Mesenchymal stem cell (in vitro differentiated cells and primary cell): ENCODE results near the gene KRTAP10-12.

Experiments
- DNase-seq: peaks from one replicate; pipeline ENCODE4 v3.0.0-alpha.2; 2013
- H2AFZ ChIP-seq: one replicate; pipeline ENCODE4 v1.6.1; 2013; ENCODE audit warnings: low read depth, mild to moderate bottlenecking, control low read depth, inconsistent platforms, low read length, moderate library complexity
- H2AK5ac ChIP-seq: 2 replicates; pipeline ENCODE4 v1.6.1; 2013; ENCODE audit warnings: low read length, moderate library complexity, mild to moderate bottlenecking, inconsistent platforms; ENCODE audit not compliant: severe bottlenecking
- H2BK120ac ChIP-seq: one replicate; pipeline ENCODE4 v1.6.1; 2013; ENCODE audit warnings: low read depth, mild to moderate bottlenecking, inconsistent platforms, low read length, moderate library complexity
- H2BK12ac ChIP-seq, 2 experiments: one replicate each; pipeline ENCODE4 v1.6.1; 2013; ENCODE audit warnings: inconsistent platforms in 2 of 2, low read length in 2 of 2, mild to moderate bottlenecking in 2 of 2, moderate library complexity in 2 of 2, control low read depth in 1 of 2
- H2BK15ac ChIP-seq: one replicate; pipeline ENCODE4 v1.6.1; 2013; ENCODE audit warnings: mild to moderate bottlenecking, low read depth, inconsistent platforms; ENCODE audit not compliant: poor library complexity, severe bottlenecking
- H2BK5ac ChIP-seq: 2 replicates; pipeline ENCODE4 v1.6.1; 2013; ENCODE audit warnings: low read depth, mild to moderate bottlenecking, low read length, control low read depth, inconsistent platforms; ENCODE audit not compliant: poor library complexity, severe bottlenecking
- H3K14ac ChIP-seq, 2 experiments: one replicate each; pipeline ENCODE4 v1.6.1; 2013; ENCODE audit warnings: inconsistent platforms in 2 of 2, low read length in 2 of 2, control low read depth in 1 of 2, mild to moderate bottlenecking in 1 of 2, moderate library complexity in 1 of 2
- H3K18ac ChIP-seq, 2 experiments: one replicate each; pipeline ENCODE4 v1.6.1; 2013; ENCODE audit warnings: inconsistent platforms in 2 of 2, low read length in 2 of 2, control low read depth in 1 of 2, low read depth in 1 of 2, mild to moderate bottlenecking in 1 of 2
- H3K23ac ChIP-seq, 2 experiments: one replicate each; pipeline ENCODE4 v1.6.1; 2013; ENCODE audit warnings: inconsistent platforms in 2 of 2, low read length in 2 of 2, mild to moderate bottlenecking in 2 of 2, moderate library complexity in 2 of 2, control low read depth in 1 of 2
- H3K27ac ChIP-seq: 2 replicates; pipeline ENCODE4 v1.5.1; 2013; ENCODE audit warnings: mild to moderate bottlenecking, moderate library complexity, low read length, control low read depth, inconsistent platforms; ENCODE audit not compliant: poor library complexity, severe bottlenecking
- H3K27me3 ChIP-seq, 2 experiments: 2 replicates each; pipeline versions ENCODE4 v1.6.1 to v1.7.0; 2013; ENCODE audit warnings: low read length in 2 of 2, mild to moderate bottlenecking in 2 of 2, moderate library complexity in 2 of 2, control low read depth in 1 of 2, inconsistent platforms in 1 of 2; ENCODE audit not compliant: control insufficient read depth in 1 of 2, insufficient read depth in 1 of 2
- H3K36me3 ChIP-seq, 2 experiments: 2 replicates each; pipeline versions ENCODE4 v1.6.1 to v1.7.0; 2013; ENCODE audit warnings: low read length in 2 of 2, control low read depth in 1 of 2, inconsistent platforms in 1 of 2, low read depth in 1 of 2, mild to moderate bottlenecking in 1 of 2; ENCODE audit not compliant: insufficient read depth in 2 of 2, control insufficient read depth in 1 of 2
- H3K4ac ChIP-seq, 2 experiments: one replicate each; pipeline ENCODE4 v1.6.1; 2013; ENCODE audit warnings: inconsistent platforms in 2 of 2, low read length in 2 of 2, mild to moderate bottlenecking in 2 of 2, moderate library complexity in 2 of 2, control low read depth in 1 of 2, low read depth in 1 of 2
- H3K4me1 ChIP-seq: 2 replicates; pipeline ENCODE4 v1.6.1; 2013; ENCODE audit warnings: low read depth, low read length, control low read depth; ENCODE audit not compliant: control insufficient read depth, insufficient read depth
- H3K4me2 ChIP-seq: 2 replicates; pipeline ENCODE4 v1.6.1; 2013; ENCODE audit warnings: low read length, mild to moderate bottlenecking, inconsistent platforms; ENCODE audit not compliant: poor library complexity, severe bottlenecking
- H3K4me3 ChIP-seq, 2 experiments: 2 replicates each; pipeline versions ENCODE4 v1.5.1 to v1.7.0; 2013; ENCODE audit warnings: low read length in 2 of 2, mild to moderate bottlenecking in 2 of 2, control low read depth in 1 of 2, low read depth in 1 of 2; ENCODE audit not compliant: insufficient read depth in 1 of 2
- H3K79me1 ChIP-seq: replicated peaks from 2 replicates; pipeline ENCODE4 v1.6.1; 2013; ENCODE audit warnings: mild to moderate bottlenecking, control low read depth, low read length, inconsistent platforms; ENCODE audit not compliant: poor library complexity, severe bottlenecking
- H3K9ac ChIP-seq: 2 replicates; pipeline ENCODE4 v1.7.0; 2013; ENCODE audit warnings: mild to moderate bottlenecking, low read length, moderate library complexity
- H3K9me3 ChIP-seq: 2 replicates; pipeline ENCODE4 v1.7.0; 2013; ENCODE audit warnings: mild to moderate bottlenecking, low read length; ENCODE audit not compliant: control insufficient read depth
- H4K8ac ChIP-seq: one replicate; pipeline ENCODE4 v1.6.1; 2013; ENCODE audit warnings: inconsistent platforms, mild to moderate bottlenecking, low read length, moderate library complexity
- H4K91ac ChIP-seq: one replicate; pipeline ENCODE4 v1.6.1; 2013; ENCODE audit warnings: mild to moderate bottlenecking, low read length, inconsistent platforms
- WGBS: methylation state at CpG from one replicate; pipeline ENCODE4 v1.1.7; 2013; ENCODE audit warnings: mixed read lengths; 5-methylcytosine and 5-hydroxymethylcytosine counted together

KRTAP10-12 gene

GRCh38 chr21:44681152-44681551 lies 15.8 kb upstream of the KRTAP10-12 start:
- Histone ChIP-seq H3K23ac (no peak overlapping the region), H3K9me3 (no peaks in the 10 kb centered on the region), H3K4me3 (no peak overlapping the region), H3K27ac (no peak overlapping the region), H2BK12ac (no peak overlapping the region), H4K8ac (no peak overlapping the region), H3K9ac (no peak overlapping the region), H3K14ac (no peak overlapping the region), H2AK5ac (no peak overlapping the region), H3K4me2 (no peak overlapping the region), H3K4me1 (no peaks in the 10 kb centered on the region), H3K4ac (no peak overlapping the region), H3K27me3 (peaks cover 28 to 29% of the 10 kb centered on the region in 2 experiments), H4K91ac (no peak overlapping the region), H3K36me3 (no peaks in the 10 kb centered on the region), H2BK120ac (no peak overlapping the region), H2BK15ac (no peak overlapping the region), H2AFZ (no peak overlapping the region), H3K18ac (no peak overlapping the region), H3K79me1 (no peaks in the 10 kb centered on the region), H2BK5ac (no peak overlapping the region)
- 74% methylated on average over 11 of the region's 11 CpGs for WGBS
- DNase-seq: no peak

GRCh38 chr21:44681861-44682579 lies 15.0 kb upstream of the KRTAP10-12 start, which contains the start of gene KRTAP12-1:
KRTAP12-1 (minus strand) TSS chr21:44682163; CDS start chr21:44682123, 40 bp downstream.
- H2BK5ac ChIP-seq: no peak within 1 kb of the TSS
- H3K14ac ChIP-seq: no peak within 1 kb of the TSS
- H3K4ac ChIP-seq: no peak within 1 kb of the TSS
- no peak within 1 kb of the TSS for H3K27ac ChIP-seq
- no peaks in the 10 kb centered on the region for H3K36me3 ChIP-seq
- WGBS: 87% methylated on average over 23 of the region's 23 CpGs
- H4K8ac ChIP-seq: no peak within 1 kb of the TSS
- no peak within 1 kb of the TSS for H2BK12ac ChIP-seq
- H2BK120ac ChIP-seq: no peak within 1 kb of the TSS
- no peak within 1 kb of the TSS for H3K9ac ChIP-seq
- no peak within 1 kb of the TSS for H3K23ac ChIP-seq
- H3K9me3 ChIP-seq: no peaks in the 10 kb centered on the region
- no peak within 1 kb of the TSS for H3K4me2 ChIP-seq
- peak within 1 kb of the TSS; percentile 56 for H4K91ac ChIP-seq
- no peak for DNase-seq
- H2AK5ac ChIP-seq: no peak within 1 kb of the TSS
- no peak within 1 kb of the TSS for H2AFZ ChIP-seq
- H3K4me1 ChIP-seq: no peaks in the 10 kb centered on the region
- H3K79me1 ChIP-seq: no peaks in the 10 kb centered on the region
- H3K4me3 ChIP-seq: no peak within 1 kb of the TSS
- no peak within 1 kb of the TSS for H3K18ac ChIP-seq
- H2BK15ac ChIP-seq: no peak within 1 kb of the TSS
- H3K27me3 ChIP-seq: peaks cover 28 to 32% of the 10 kb centered on the region in 2 experiments

GRCh38 chr21:44682580-44683151 lies 14.3 kb upstream of the KRTAP10-12 start:
- H3K4me2 ChIP-seq: no peak overlapping the region
- no peak overlapping the region for H2AK5ac ChIP-seq
- H3K79me1 ChIP-seq: no peaks in the 10 kb centered on the region
- no peak overlapping the region for H3K27ac ChIP-seq
- no peak overlapping the region for H3K4ac ChIP-seq
- no peaks in the 10 kb centered on the region for H3K9me3 ChIP-seq
- H3K4me1 ChIP-seq: no peaks in the 10 kb centered on the region
- DNase-seq: no peak
- H3K36me3 ChIP-seq: no peaks in the 10 kb centered on the region
- H3K23ac ChIP-seq: no peak overlapping the region
- peaks cover 30 to 37% of the 10 kb centered on the region in 2 experiments for H3K27me3 ChIP-seq
- WGBS: 76% methylated on average over 15 of the region's 15 CpGs
- no peak overlapping the region for H3K9ac ChIP-seq
- no peak overlapping the region for H4K91ac ChIP-seq
- H2BK12ac ChIP-seq: no peak overlapping the region
- H2BK5ac ChIP-seq: no peak overlapping the region
- H2AFZ ChIP-seq: no peak overlapping the region
- H2BK15ac ChIP-seq: no peak overlapping the region
- no peak overlapping the region for H3K18ac ChIP-seq
- no peak overlapping the region for H2BK120ac ChIP-seq
- no peak overlapping the region for H3K14ac ChIP-seq
- H3K4me3 ChIP-seq: no peak overlapping the region
- no peak overlapping the region for H4K8ac ChIP-seq

GRCh38 chr21:44684077-44684476 lies 12.9 kb upstream of the KRTAP10-12 start:
- Histone ChIP-seq H2BK5ac (no peak overlapping the region), H4K8ac (no peak overlapping the region), H2AFZ (no peak overlapping the region), H3K4ac (no peak overlapping the region), H3K9ac (no peak overlapping the region), H3K36me3 (no peaks in the 10 kb centered on the region), H2BK12ac (no peak overlapping the region), H3K23ac (no peak overlapping the region), H3K18ac (no peak overlapping the region), H3K79me1 (no peaks in the 10 kb centered on the region), H2BK15ac (no peak overlapping the region), H2BK120ac (no peak overlapping the region), H3K4me2 (no peak overlapping the region), H3K4me3 (no peak overlapping the region), H3K14ac (no peak overlapping the region), H4K91ac (no peak overlapping the region), H3K27me3 (peaks cover 37 to 43% of the 10 kb centered on the region in 2 experiments), H3K4me1 (no peaks in the 10 kb centered on the region), H2AK5ac (no peak overlapping the region), H3K27ac (no peak overlapping the region), H3K9me3 (no peaks in the 10 kb centered on the region)
- 60% methylated on average over 7 of the region's 7 CpGs for WGBS
- no peak for DNase-seq
